ENCODE results near the gene CTBP2. TPM values are rescaled to one million over a fixed set of nuclear protein-coding genes. Genes with fewer than 3 reads are reported as not detected.

Gene CTBP2
- total RNA-seq, 1 donor from 2014 or later, result 32.9 TPM

DNA sequence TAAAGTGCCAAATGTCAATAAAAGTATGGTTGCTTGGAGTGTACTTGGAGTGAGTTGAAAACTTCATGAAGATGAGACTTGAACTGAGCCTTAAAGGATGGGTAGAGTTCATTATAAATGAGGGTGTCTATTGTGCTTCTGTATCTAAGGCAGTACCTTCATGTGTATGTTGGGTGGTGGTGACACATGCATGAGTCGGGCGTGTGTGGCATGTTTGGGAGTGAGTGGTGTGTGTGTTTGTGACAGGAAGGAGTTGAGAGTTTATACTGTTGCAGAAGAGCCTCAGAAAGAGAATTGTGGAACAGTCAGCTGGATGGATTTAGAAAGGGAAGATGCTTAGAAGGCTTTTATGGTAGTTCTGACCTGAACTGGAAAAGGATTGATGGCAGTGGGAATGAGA is 224.4 kb downstream of the CTBP2 start:
- H3K36me3 ChIP-seq (ENCODE audit: control insufficient read depth in 3 of 3, insufficient read depth in 3 of 3, low read length in 3 of 3), result no peaks in the 10 kb centered on the region
- no peak overlapping the region for H3K9ac ChIP-seq (ENCODE audit: low read depth in 1 of 3, low read length in 3 of 3)
- no peaks in the 10 kb centered on the region for H3K9me3 ChIP-seq (ENCODE audit: control insufficient read depth in 3 of 3, low read length in 3 of 3)
- no peak overlapping the region for H3K4me3 ChIP-seq (ENCODE audit: low read length in 3 of 3)
- no peak overlapping the region for H3K27ac ChIP-seq (ENCODE audit: low read depth, low read length)
- peaks cover 6 to 14% (median 10%) of the 10 kb centered on the region in 3 donors for H3K4me1 ChIP-seq (ENCODE audit: control insufficient read depth in 3 of 3, insufficient read depth in 3 of 3, low read length in 3 of 3)
- H3K27me3 ChIP-seq (ENCODE audit: control insufficient read depth in 3 of 3, insufficient read depth in 3 of 3, low read length in 3 of 3), result no peaks in the 10 kb centered on the region

Small RNA genes lying within 50 kb of the gene (small RNA-seq; reads per million reads assigned to genes)
- gene MIR4296 (not detected), gene MRPS21P6 (not detected)

Other genes starting within 250 kb of the CTBP2 start
- 36.5 TPM for gene ZRANB1, start 218.4 kb downstream of the CTBP2 start, total RNA-seq

All from skeletal muscle tissue (tissue), 5 donors.